IMR-90 (cell line): ENCODE data around the gene PLGRKT. TPM values are rescaled to one million over a fixed set of nuclear protein-coding genes. Genes with fewer than 3 reads are reported as not detected.

Source experiments
- ATAC-seq: fragments of 200-7000 bp; cut with Tn5 transposase; 2 replicates; pipeline ENCODE4 v1.9.1; 2020; ENCODE audit warnings: low read depth, mild to moderate bottlenecking, moderate library complexity
- BruUV-seq: library from RNA; stranded (reverse); fragments of 400-500 nt; replicated peaks from 2 replicates; lab custom pipeline; 2021; lab: Mats Ljungman, UMichigan
- CTCF ChIA-PET: fragments of 300-600 bp; formaldehyde crosslinking; extraction: SDS; loops from one replicate; lab custom pipeline; 2021; ENCODE audit warnings: antibody characterized with exemption; lab: Yijun Ruan, JAX
- POLR2A ChIA-PET: fragments of 300-600 bp; sonication (Branson Sonifier 250); formaldehyde crosslinking; loops from one replicate; lab custom pipeline; 2022; ENCODE audit warnings: antibody characterized with exemption; ENCODE audit not compliant: unreplicated experiment; lab: Charles Lee
- DNase-seq: peaks from one replicate; pipeline ENCODE4 v3.0.0; 2013
- H2AFZ ChIP-seq: replicated peaks from 2 replicates; pipeline ENCODE3; 2013; ENCODE audit warnings: low read length, mild to moderate bottlenecking; ENCODE audit not compliant: poor library complexity
- H2AK5ac ChIP-seq: 2 replicates; pipeline ENCODE4 v1.6.1; 2013; ENCODE audit warnings: low read depth, low read length, inconsistent platforms
- H2AK9ac ChIP-seq: replicated peaks from 2 replicates; pipeline ENCODE3; 2013; ENCODE audit warnings: mild to moderate bottlenecking, low read depth, low read length, moderate library complexity; ENCODE audit not compliant: poor library complexity
- H2BK120ac ChIP-seq: 2 replicates; pipeline ENCODE4 v1.6.1; 2013; ENCODE audit warnings: low read depth, low read length, inconsistent platforms
- H2BK15ac ChIP-seq: 3 replicates; pipeline ENCODE4 v1.6.1; 2013; ENCODE audit warnings: low read depth, low read length, inconsistent platforms
- H2BK20ac ChIP-seq: 2 replicates; pipeline ENCODE4 v1.6.1; 2013; ENCODE audit warnings: low read depth, mild to moderate bottlenecking, inconsistent platforms, low read length, moderate library complexity
- H2BK5ac ChIP-seq: 2 replicates; pipeline ENCODE4 v1.6.1; 2013; ENCODE audit warnings: mild to moderate bottlenecking, low read depth, low read length, inconsistent platforms; ENCODE audit not compliant: poor library complexity, severe bottlenecking
- H3K14ac ChIP-seq: replicated peaks from 2 replicates; pipeline ENCODE4 v1.6.1; 2013; ENCODE audit warnings: low read depth, low read length, inconsistent platforms
- H3K18ac ChIP-seq: 2 replicates; pipeline ENCODE4 v1.6.1; 2013; ENCODE audit warnings: low read depth, low read length, control low read depth
- H3K23ac ChIP-seq: 2 replicates; pipeline ENCODE4 v1.6.1; 2013; ENCODE audit warnings: low read depth, low read length, inconsistent platforms
- H3K27ac ChIP-seq: 2 replicates; pipeline ENCODE4 v1.5.1; 2013; ENCODE audit warnings: mild to moderate bottlenecking, control low read depth, low read length; ENCODE audit not compliant: insufficient read depth
- H3K27me3 ChIP-seq: 2 replicates; pipeline ENCODE4 v1.6.1; 2013; ENCODE audit warnings: low read length; ENCODE audit not compliant: control insufficient read depth, insufficient read depth
- H3K36me3 ChIP-seq: 2 replicates; pipeline ENCODE4 v1.6.1; 2013; ENCODE audit warnings: low read length, mixed read lengths; ENCODE audit not compliant: control insufficient read depth, insufficient read depth
- H3K4ac ChIP-seq: 2 replicates; pipeline ENCODE4 v1.6.1; 2013; ENCODE audit warnings: low read depth, low read length, inconsistent platforms
- H3K4me1 ChIP-seq: 2 replicates; pipeline ENCODE4 v1.6.1; 2013; ENCODE audit warnings: low read length, mixed read lengths; ENCODE audit not compliant: control insufficient read depth, insufficient read depth
- H3K4me2 ChIP-seq: 2 replicates; pipeline ENCODE4 v1.6.1; 2013; ENCODE audit warnings: low read depth, mild to moderate bottlenecking, control low read depth, low read length, moderate library complexity
- H3K4me3 ChIP-seq: 2 replicates; pipeline ENCODE4 v1.5.1; 2013; ENCODE audit warnings: low read depth, mild to moderate bottlenecking, control low read depth, low read length, moderate library complexity; ENCODE audit not compliant: insufficient read depth
- H3K56ac ChIP-seq: 2 replicates; pipeline ENCODE4 v1.6.1; 2013; ENCODE audit warnings: low read length, inconsistent platforms; ENCODE audit not compliant: insufficient read depth; ENCODE audit errors: extremely low read depth
- H3K79me1 ChIP-seq, 2 experiments: 2 replicates each; pipeline ENCODE4 v1.6.1; 2013; ENCODE audit warnings: low read length in 2 of 2, inconsistent platforms in 1 of 2, low read depth in 1 of 2
- H3K9ac ChIP-seq: 2 replicates; pipeline ENCODE4 v1.6.1; 2013; ENCODE audit warnings: low read depth, low read length, control low read depth
- H3K9me1 ChIP-seq: 2 replicates; pipeline ENCODE4 v1.6.1; 2013; ENCODE audit warnings: low read length, inconsistent platforms; ENCODE audit not compliant: insufficient read depth
- H3K9me3 ChIP-seq: 2 replicates; pipeline ENCODE4 v1.6.1; 2013; ENCODE audit warnings: low read length; ENCODE audit not compliant: control insufficient read depth, insufficient read depth
- H4K20me1 ChIP-seq: 2 replicates; pipeline ENCODE4 v1.6.1; 2013; ENCODE audit warnings: low read length, inconsistent platforms; ENCODE audit not compliant: insufficient read depth
- H4K5ac ChIP-seq: 2 replicates; pipeline ENCODE4 v1.6.1; 2013; ENCODE audit warnings: mild to moderate bottlenecking, low read depth, low read length, control low read depth
- H4K8ac ChIP-seq, 2 experiments: 2 replicates each; pipeline ENCODE4 v1.6.1; 2013; ENCODE audit warnings: low read depth in 2 of 2, low read length in 2 of 2, control low read depth in 1 of 2, inconsistent platforms in 1 of 2
- H4K91ac ChIP-seq: 2 replicates; pipeline ENCODE4 v1.6.1; 2013; ENCODE audit warnings: low read depth, low read length, inconsistent platforms; ENCODE audit not compliant: insufficient read depth
- BHLHE40 ChIP-seq: fragments of 150-350 bp; IDR thresholded peaks from 2 replicates; pipeline ENCODE4 v1.6.1; 2016; ENCODE audit warnings: mild to moderate bottlenecking, low read depth, low read length
- CEBPB ChIP-seq: IDR thresholded peaks from 2 replicates; pipeline ENCODE4 v1.6.1; 2012; ENCODE audit warnings: low read depth, low read length, improper control_type of control experiment
- MXI1 ChIP-seq: IDR thresholded peaks from 2 replicates; pipeline ENCODE4 v1.6.1; 2012; ENCODE audit warnings: low read depth, mild to moderate bottlenecking, low read length, moderate library complexity, borderline replicate concordance
- NFE2L2 ChIP-seq: fragments of 150-350 bp; IDR thresholded peaks from 2 replicates; pipeline ENCODE4 v1.6.1; 2016; ENCODE audit warnings: low read depth, mild to moderate bottlenecking, low read length
- RAD21 ChIP-seq: IDR thresholded peaks from 2 replicates; pipeline ENCODE4 v1.6.1; 2012; ENCODE audit warnings: low read length, improper control_type of control experiment
- WGBS, 2 experiments: methylation state at CpG; one replicate each; pipeline versions ENCODE4 v1.1.5 to v1.1.7; 2013; ENCODE audit warnings: missing lambda C conversion rate in 2 of 2; ENCODE audit not compliant: insufficient read length in 1 of 2; ENCODE audit errors: extremely low coverage in 2 of 2; 5-methylcytosine and 5-hydroxymethylcytosine counted together
- dilution Hi-C: fragments of 300-500 bp; cut with HindIII; formaldehyde crosslinking; loops from one replicate; pipeline ENCODE4 v1.14.3; 2018; ENCODE audit warnings: low sequenced_read_pairs; ENCODE audit not compliant: unreplicated experiment
- in situ Hi-C: fragments of 300-500 bp; cut with MboI; formaldehyde crosslinking; loops from 3 replicates; pipeline ENCODE4 v1.14.3; 2019; ENCODE audit warnings: low sequenced_read_pairs, inconsistent platforms, mixed read lengths
- intact Hi-C: fragments of 100-400 bp; cut with micrococcal nuclease; formaldehyde crosslinking; loops from 2 replicates; pipeline ENCODE4 v1.10.0; 2022
- polyA plus RNA-seq, 3 experiments: library from polyadenylated mRNA; depleted of rRNA; stranded (reverse); fragments of >200 nt; gene quantifications; 2 replicates each; pipeline ENCODE4 v1.2.3, GENCODE V29; 2012; ENCODE audit warnings: low replicate concordance in 1 of 3
- total RNA-seq: library from RNA; depleted of rRNA; stranded (reverse); fragments of >200 nt; gene quantifications from 2 replicates; pipeline ENCODE4 v1.2.3, GENCODE V29; 2012
- TF ChIP-seq, protein P1 (sequence below): fragments of 150-350 bp; IDR thresholded peaks from 2 replicates; pipeline ENCODE4 v1.6.1; 2016; ENCODE audit warnings: low read depth, mild to moderate bottlenecking, low read length, moderate library complexity, borderline replicate concordance
- TF ChIP-seq, protein P2 (sequence below): conservative IDR thresholded peaks from 2 replicates; pipeline ENCODE4 v1.5.1; 2012; ENCODE audit warnings: mild to moderate bottlenecking, low read depth, low read length, improper control_type of control experiment

Gene PLGRKT
- total and polyA plus RNA-seq, 2 of the 4 experiments (the other 2 are of a cell fraction): 10.8 to 12.7 TPM

DNA sequence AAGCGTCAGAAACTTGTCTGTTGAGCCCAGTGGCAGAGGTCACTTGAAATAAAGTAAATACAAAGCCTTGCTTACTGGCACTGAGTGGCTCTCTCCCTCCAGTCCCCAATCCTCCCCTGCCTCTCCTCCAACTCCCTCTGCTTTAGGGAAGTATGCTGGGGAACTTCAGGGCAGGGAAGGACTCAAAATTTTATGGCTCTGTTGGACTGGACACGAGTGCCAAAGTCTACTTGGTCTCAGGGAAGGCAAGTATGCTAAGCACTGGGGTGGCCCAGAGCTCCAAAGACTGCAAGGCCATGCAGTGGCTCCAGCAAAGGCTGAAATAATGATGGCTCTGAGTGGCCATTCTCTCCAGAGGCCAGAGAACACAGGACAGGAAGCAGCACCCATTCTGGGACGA, 9.6 kb downstream of the PLGRKT start:
- POLR2A ChIA-PET: no interaction called here
- no peak overlapping the region for H3K23ac ChIP-seq
- intact Hi-C loops (no loop called here), in situ Hi-C loops (loop anchor here (25.0 kb wide), 1 partner anchor 666 kb away; no protein-coding TSS in a partner anchor), dilution Hi-C loops (no loop called here)
- H3K9me1 ChIP-seq: peaks cover 4% of the 10 kb centered on the region; the same call in 1 of the 2 replicates
- TF ChIP-seq, protein P1, sequence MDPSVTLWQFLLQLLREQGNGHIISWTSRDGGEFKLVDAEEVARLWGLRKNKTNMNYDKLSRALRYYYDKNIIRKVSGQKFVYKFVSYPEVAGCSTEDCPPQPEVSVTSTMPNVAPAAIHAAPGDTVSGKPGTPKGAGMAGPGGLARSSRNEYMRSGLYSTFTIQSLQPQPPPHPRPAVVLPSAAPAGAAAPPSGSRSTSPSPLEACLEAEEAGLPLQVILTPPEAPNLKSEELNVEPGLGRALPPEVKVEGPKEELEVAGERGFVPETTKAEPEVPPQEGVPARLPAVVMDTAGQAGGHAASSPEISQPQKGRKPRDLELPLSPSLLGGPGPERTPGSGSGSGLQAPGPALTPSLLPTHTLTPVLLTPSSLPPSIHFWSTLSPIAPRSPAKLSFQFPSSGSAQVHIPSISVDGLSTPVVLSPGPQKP: no peak
- TF ChIP-seq, protein P2, sequence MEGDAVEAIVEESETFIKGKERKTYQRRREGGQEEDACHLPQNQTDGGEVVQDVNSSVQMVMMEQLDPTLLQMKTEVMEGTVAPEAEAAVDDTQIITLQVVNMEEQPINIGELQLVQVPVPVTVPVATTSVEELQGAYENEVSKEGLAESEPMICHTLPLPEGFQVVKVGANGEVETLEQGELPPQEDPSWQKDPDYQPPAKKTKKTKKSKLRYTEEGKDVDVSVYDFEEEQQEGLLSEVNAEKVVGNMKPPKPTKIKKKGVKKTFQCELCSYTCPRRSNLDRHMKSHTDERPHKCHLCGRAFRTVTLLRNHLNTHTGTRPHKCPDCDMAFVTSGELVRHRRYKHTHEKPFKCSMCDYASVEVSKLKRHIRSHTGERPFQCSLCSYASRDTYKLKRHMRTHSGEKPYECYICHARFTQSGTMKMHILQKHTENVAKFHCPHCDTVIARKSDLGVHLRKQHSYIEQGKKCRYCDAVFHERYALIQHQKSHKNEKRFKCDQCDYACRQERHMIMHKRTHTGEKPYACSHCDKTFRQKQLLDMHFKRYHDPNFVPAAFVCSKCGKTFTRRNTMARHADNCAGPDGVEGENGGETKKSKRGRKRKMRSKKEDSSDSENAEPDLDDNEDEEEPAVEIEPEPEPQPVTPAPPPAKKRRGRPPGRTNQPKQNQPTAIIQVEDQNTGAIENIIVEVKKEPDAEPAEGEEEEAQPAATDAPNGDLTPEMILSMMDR: no peak
- TF ChIP-seq MXI1 (no peak), RAD21 (no peak), BHLHE40 (no peak), CEBPB (no peak), NFE2L2 (no peak)
- CTCF ChIA-PET: interaction anchor here (0.6 kb wide), 1 partner anchor 1034 kb away, joined by 3 read pairs; no protein-coding TSS in a partner anchor
- no peak for DNase-seq
- 100% methylated on average over 1 of the region's 3 CpGs; no CpG with 5 or more reads in 1 of the 2 experiments for WGBS, 2 experiments
- H3K4me3 ChIP-seq: no peak overlapping the region
- no peak overlapping the region for H3K4me2 ChIP-seq
- no peak overlapping the region for H3K4ac ChIP-seq
- no peak overlapping the region for H2AK5ac ChIP-seq
- no peak overlapping the region for H4K8ac ChIP-seq
- BruUV-seq: no TSS peak
- H3K9me3 ChIP-seq: no peaks in the 10 kb centered on the region
- peak overlapping the region; percentile 15 for H2AK9ac ChIP-seq
- H4K91ac ChIP-seq: no peak overlapping the region
- no peak overlapping the region for H3K14ac ChIP-seq
- H4K20me1 ChIP-seq: no peaks in the 10 kb centered on the region
- no peak overlapping the region for H4K5ac ChIP-seq
- peaks cover 2 to 3% of the 10 kb centered on the region in 2 experiments; a peak in 2 of 4 replicates for H3K79me1 ChIP-seq
- no peak overlapping the region for H3K27ac ChIP-seq
- H3K4me1 ChIP-seq: no peaks in the 10 kb centered on the region
- H2BK20ac ChIP-seq: no peak overlapping the region
- H2BK120ac ChIP-seq: no peak overlapping the region
- no peak overlapping the region for H3K18ac ChIP-seq
- no peak overlapping the region for H2AFZ ChIP-seq
- H3K27me3 ChIP-seq: no peaks in the 10 kb centered on the region
- H2BK5ac ChIP-seq: no peak overlapping the region
- no peak for ATAC-seq
- H3K36me3 ChIP-seq: peaks cover 2% of the 10 kb centered on the region; the same call in 1 of the 2 replicates
- no peak overlapping the region for H2BK15ac ChIP-seq
- no peak overlapping the region for H3K56ac ChIP-seq
- H3K9ac ChIP-seq: no peak overlapping the region
